DMS79 (cell line): ENCODE data around the gene SURF2.
"Not testable (repeated sequence)": the region's sequence is repeated elsewhere in the genome, so short reads cannot be mapped to it uniquely, and the experiment has no call there.

ENCODE experiments used
- DNase-seq: peaks from one replicate; lab custom pipeline; 2025; lab: John Stamatoyannopoulos, UW

Gene SURF2

DNA sequence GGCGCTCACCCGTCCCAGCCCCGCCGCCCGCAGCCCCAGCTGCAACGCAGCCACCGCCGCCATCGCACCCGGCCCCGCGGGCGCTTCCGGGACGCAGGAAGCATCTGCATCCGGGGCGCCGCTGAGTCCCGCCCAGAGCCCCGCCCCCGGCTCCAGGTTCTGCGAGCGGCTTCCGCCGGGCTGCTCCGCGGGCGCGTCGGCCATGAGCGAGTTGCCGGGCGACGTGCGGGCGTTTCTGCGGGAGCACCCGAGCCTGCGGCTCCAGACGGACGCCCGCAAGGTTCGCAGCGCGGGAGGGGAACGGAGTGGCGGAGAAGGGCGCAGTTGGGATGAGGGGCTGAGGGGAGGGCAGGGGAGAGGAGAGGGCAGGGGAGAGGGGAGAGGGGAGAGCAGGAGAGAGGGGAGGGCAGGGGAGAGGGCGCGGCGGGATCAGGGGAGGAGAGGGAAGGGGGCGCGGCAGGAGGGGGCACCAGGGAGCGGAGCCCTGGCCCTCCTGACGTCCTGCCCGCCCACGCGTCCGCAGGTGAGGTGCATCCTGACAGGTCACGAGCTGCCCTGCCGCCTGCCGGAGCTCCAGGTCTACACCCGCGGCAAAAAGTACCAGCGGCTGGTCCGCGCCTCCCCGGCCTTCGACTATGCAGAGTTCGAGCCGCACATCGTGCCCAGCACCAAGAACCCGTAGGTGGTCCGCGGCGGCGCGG, at the start of gene SURF2, which contains the start of gene SURF1:
Gene SURF2, plus strand, starts transcription at position 160 of the 701 bp plus-strand sequence. Its CDS starts 43 bp downstream, at position 203.
Gene SURF1, minus strand, starts transcription at position 97 of the 701 bp plus-strand sequence. Its CDS starts 34 bp downstream, at position 63.
- DNase-seq: peak; percentile 41

DNA sequence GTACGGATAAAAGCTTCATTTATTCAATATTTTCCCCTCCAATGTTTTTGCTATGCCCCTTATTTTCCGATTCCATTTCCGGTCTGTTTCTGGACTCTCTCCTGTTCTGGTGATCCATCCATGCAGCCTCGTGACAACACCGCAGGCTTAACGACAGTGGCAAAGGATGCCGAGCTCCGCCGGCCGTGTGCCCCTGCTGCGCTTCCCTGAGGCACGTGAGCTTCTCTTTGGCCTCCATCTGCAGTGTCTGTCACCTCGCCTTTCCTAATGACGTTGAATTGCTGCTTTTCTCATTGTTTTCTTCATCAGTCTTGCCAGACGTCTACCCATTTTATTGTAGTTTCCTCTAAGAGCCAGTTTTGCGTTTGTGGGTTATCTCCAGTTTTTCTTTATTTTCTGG, 49.0 kb upstream of the SURF2 start:
- DNase-seq: no peak

DNA sequence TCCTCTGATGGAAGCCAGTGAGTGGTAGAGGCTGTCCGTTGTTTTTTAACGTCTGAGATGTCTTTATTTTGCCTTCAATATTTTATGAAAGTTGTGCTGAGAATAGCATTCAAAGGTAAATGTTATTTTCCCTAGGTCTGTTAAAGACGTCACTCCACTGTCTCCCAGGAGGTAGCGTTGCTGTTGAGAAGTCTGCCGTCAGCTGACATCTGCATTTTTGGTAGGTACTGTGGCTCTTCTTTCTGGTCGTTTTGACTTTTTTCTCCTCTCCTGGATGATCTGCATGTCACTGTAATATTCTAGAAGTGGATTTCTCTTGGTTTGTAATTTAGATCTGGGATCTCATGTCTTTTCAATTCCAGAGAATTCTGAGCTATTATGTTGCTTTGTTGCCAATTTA, 46.7 kb upstream of the SURF2 start:
- DNase-seq: no peak

DNA sequence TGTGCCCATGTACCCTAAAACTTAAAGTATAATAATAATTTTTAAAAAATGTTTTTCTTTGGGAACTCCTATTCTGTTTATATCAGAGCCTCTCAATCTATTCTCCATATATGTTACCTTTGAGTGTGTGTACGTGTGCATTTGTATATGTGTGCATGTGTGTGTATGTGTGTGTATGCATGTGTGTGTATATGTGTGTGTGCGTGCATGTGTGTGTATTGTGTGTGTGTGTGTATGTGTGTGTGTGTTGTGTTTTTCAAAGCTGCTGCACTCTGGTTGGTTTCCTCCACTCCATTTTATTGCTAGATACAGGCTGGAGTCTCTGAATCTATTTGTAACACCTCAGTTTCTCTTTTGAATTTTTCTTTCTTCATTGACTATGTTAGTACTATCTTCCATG, 40.4 kb upstream of the SURF2 start:
- DNase-seq: no peak

DNA sequence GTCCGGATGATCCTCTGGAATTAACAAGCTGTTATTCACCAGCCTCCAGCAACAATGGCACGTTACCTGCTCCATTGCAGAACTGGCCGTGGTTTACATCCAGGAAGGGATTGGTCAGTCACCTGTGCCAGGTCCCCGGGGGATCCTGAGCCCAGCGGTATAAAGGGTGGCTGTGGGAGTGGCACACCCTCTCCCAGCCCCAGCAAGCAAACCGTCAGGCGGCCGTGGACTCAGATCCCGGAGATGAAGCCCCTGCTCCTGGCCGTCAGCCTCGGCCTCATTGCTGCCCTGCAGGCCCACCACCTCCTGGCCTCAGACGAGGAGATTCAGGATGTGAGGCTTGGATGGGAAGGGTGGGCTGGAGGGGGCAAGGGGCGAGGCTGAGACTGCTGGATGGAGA, 38.8 kb upstream of the SURF2 start:
- DNase-seq: not testable (repeated sequence)

DNA sequence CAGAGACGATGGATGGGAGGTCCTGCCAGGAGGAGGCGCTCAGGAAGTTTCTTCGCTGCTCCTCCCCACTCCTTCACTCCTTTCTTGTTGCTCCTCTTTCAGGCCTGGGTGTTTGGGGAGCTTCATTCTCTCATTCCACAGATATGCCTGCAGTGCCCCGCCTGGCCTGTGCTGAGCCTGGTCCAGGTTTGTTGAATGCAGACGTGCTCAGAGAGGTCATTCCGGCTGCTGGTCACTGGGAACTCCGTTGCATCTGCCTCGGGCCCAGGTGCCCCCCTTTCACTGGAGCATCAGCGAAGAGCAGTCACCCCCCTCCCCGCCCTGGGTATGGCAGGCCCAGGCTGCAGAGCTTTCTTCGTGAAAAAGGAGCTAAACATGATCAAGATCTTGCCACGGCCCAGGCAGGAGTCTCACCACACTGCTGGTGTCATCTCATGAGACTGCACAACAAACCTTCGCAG, 35.9 kb upstream of the SURF2 start:
- no peak for DNase-seq

DNA sequence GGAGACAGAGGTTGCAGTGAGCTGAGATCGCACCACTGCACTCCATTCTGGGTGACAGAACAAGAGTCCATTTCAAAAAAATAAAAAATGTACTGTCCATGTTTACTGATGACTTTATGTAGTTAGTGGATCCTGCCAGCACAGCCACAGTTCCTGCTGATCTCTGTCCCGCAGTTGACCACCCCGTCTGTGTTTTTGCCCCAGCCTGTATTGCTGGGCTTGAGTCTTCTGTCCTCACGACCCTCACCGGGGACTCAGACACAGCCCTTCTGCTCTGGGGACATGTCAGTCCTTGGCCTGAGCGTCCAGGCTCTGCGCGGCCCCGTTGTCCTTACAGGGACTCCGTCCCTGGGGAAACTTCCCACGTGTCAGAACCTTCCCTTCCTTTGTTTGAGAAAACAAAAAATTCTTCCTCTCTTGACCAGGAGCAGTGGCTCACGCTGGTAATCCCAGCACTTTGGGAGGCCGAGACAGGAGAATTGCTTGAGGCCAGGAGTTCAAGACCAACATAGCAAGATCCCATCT, 34.9 kb upstream of the SURF2 start:
- no peak for DNase-seq

DNA sequence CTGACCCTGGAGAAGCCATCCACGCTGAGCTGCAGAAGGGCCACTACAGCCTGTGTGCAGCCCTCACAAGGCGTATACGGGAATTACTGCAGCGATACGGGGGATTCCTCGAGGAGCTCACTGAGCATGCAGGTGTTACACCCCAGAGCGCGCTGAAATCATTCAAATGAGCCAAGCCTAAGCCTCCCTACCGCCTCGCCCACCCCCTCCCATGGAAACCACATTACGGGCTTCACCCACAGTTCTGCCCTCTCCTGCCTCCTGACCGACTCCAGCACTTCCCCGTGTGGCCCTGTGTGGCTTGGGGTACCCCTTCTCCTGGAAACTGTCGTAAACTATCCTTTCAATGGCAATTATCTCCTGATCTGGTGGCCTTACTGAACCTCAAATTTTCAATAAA, 33.6 kb upstream of the SURF2 start:
- no peak for DNase-seq

DNA sequence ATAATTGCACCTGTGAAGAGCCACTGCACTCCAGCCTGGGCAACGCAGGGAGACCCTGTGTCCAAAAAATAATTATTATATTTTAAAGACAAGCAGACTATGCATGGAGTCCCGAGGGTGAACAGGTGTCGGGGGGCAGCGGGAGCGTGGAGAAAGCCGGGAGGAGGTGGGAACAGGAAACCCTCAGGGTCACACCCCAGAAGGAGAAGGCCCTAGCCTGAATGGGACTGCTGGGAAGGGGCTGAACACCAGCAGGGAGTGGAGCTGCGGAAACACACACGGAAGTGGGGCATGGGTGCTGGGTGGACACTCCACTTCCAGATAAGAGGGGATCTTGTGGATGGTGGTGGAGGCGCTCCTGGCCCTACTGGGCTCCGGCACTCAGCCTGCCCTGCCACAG, 33.1 kb upstream of the SURF2 start:
- DNase-seq: no peak

DNA sequence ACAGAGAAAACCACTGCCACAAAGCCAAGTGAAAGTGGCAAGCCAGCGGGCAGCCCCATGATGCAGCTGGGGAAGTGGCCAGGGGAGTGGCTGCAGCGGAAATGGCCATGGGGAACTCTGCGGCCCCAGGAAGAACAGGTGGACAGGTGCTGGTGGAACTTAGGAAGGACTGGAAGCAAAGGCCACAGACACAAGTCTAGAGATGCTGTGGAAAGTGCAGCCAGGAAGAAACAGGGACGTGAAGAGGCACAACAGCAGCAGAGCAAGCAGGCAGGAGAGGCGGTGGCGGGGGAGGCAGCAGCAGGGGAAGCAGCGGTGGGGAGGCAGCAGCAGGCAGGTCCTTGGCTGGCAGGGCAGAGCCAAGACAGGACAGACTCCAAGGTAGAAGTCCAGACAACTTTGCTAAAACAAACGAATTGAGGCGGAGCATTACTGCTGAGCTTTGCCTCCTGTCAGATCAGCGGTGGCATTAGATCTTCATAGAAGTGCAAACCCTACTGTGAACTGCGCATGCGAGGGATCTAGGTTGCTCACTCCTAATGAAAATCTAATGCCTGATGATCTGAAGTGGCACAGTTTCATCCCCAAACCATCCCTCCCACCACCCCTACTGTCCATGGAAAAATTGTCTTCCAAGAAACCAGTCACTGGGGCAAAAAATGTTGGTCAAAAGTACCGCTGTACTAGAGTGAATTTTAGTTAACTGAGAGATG, 32.2 kb upstream of the SURF2 start:
- no peak for DNase-seq

DNA sequence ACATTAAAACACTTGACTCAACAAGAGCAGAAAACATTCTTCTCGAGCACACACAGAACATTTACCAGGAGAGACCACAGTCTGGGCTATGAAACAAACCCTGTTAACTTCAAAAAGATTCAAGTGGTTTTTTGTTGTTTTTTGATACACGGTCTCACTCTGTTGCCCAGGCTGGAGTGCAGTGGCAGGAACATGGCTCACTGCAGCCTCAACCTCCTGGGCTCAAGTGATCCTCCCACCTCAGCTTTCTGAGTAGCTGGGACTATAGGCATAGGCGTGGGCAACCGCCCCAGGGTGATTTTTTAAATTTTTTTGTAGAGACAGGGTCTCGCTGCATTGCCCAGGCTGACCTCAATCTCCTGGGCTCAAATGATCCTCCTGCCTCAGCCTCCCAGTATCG, 29.3 kb upstream of the SURF2 start:
- peak; percentile 87 for DNase-seq

DNA sequence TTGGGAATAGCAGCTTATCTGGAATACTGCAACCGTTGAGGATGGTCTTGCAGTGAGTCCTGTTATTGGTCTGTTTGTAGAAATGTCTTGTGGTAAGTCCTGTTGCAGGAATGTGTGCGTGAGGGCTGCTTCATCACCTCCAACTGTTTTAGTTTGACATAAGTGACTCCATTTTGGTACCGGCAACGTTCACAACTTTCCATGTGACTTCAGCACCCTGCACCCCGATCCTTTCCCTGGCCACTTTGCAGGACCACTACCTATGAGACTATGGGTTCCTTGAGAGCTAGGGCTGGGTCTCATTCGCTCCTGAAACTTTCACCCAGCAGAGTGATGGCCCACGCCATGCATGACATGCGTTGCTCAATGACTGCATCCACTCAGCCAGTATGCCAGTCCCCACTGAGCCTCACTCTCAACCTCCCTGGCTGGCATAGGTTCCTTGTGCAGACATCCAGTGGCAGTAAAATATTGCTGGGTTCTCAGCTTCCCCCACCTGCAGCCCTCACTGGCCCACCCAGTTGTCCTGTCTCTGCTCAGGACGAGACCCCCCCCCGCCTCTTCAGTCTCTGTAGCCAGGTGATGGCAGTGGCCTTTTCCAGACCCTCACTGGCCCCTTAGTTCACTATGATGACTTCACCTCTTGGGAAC, 28.4 kb upstream of the SURF2 start:
- no peak for DNase-seq

DNA sequence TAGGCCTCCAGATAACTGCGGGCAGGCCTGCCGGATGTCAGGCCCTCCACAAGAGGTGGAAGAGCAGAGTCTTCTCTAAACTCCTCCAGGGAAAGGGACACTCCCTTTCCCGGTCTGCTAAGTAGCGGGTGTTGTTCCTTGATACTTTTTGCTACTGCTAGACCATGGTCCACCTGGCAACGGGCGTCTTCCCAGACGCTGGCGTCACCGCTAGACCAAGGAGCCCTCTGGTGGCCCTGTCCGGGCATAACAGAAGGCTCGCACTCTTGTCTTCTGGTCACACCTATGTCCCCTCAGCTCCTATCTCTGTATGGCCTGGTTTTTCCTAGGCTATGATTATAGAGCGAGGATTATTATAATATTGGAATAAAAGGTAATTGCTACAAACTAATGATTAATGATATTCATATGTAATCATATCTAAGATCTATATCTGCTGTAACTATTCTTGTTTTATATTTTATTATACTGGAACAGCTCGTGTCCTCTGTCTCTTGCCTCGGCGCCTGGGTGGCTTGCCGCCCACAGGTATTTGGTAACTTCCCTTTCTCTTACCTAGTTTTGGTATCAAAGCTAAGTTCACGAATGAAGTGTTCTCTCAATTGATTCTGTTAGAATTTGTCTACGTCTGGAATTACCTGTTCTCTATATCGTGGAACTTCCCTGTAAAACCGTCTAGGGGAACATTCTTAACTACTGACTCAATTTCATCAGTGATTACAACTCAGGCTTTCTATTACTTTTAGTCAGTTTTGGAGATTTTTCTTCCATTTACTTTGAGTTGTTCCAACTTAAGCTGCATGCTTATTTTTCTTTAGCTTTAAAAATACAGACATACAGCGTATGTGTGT, 26.8 kb upstream of the SURF2 start:
- DNase-seq: not testable (repeated sequence)

DNA sequence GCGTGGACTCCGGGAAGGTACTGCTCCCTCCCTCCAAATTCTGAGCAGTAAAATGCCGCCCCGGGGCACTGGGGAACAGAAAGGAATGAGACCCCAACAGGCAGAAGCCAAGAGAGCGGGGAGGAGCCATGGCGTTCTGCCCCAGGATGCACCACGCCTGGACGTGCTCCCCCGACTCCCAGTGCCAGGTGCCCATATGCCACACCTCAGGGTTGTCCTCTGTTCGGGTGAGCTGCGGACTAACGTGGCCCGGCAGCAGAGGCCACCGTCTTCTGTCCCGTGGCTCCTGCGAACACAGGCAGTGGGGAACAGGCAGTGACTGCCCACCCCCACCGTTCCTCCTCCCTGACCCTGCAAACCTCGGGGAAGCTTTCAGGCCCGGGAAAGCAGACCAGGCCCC, 25.1 kb upstream of the SURF2 start:
- no peak for DNase-seq

DNA sequence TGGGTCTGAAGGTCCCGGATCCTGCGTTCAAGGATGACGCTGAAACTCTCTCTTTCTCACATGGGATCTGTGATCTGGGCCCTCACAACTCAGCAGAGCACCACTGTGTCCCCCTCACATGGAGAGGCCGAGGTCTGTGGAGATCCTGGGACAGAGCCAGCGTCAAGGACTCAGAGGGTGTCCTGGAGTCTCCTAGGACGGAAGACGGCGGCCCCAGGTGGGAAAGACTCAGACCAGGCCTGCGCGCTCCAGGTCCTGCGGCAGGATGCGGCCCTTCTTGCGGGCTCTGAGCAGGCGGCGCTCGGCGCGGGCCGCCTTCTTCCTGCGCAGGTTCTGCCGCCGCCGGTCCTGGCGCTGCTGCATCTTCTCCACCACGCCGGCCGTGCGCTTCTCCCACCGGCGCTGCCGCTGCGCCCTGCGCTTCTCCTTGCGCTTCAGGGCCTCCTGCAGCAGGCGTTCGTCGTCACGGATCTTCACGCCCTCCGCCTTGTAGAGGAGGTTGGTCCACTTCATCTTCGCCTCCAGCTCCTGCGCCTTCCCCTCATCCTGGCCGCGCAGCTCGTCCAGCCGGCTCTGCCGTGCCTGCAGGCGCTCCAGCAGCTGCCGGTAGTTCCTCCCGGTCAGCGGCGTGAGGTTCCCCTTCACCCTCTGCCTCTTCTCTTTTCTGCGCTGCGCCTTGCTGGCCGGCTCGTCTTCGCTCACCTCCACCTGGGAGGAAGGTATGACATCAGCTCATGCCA, 24.5 kb upstream of the SURF2 start:
- DNase-seq: no peak

DNA sequence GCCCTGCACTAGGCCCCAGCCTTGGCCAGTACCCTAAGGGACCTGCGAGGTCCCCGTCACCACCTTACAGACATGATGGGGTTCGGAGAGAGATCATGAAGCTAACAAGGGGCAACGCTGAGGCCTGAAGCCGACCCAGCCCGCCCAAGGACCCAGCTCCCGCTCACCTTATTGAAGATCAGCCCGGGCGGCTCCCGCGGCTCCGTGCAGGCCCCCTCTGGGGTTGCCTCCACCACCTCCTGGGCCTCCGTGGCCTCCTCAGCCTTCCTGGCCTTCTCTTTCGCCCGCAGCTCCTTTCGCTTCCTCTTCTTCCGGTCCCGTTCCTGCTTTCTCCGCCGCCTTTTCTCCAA, 24.0 kb upstream of the SURF2 start:
- no peak for DNase-seq

DNA sequence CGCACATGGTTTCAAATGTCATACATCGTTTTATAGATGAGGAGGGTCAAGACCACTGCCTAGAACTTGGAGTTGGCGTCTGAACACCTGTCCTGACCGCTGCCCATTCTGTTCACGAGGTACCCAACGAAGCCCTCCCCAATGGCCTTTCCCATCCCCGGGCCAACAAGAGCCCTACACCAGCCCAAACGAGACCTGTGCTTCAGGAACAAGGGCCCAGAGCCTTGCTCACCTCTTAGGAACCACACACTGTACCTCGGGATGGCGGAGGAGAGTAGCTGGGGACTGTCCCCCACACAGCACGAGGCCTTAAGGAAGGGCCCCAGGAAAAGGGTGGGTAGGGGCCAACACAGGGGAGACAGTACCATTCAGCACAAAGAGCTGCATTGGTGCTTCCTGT, 23.3 kb upstream of the SURF2 start:
- no peak for DNase-seq

DNA sequence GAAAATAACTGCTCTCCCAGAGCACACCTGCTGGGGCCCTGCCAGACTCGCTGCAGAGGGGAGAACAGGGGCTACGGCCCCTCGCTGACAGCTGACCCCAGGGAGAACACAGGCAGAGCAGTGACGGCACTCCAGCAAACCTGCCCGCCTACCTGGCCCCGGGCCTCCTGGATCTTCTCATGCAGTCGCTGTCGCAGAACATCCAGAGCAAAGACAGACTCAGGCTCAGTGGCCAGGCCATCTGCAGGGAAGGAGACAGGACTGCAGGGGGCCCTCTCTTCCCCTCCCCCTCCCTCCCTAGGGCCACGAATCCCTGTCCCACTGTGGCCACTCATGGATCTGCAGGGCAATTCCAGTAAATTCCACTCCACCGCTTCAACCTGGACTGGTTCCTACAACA, 22.8 kb upstream of the SURF2 start:
- DNase-seq: no peak

DNA sequence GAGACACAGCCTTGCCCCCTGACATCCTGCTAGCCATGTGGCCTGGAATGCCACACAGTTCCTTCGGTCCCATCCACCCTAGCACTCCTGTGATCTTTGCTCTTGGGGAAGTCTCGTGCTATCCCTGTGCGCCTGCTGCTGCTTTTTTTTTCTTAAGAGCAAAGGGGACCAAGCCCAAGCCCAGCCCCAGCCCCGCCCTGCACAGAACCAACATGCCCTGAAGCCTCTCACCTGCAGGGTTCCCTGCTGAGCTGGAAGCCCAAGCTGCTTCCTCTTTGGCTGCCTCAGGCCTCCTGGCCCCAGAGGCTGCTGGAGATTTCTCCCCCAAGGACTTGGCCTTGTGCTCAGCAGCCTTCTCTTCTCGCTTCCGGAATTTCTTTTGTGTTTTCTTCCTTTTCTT, 22.2 kb upstream of the SURF2 start:
- no peak for DNase-seq

DNA sequence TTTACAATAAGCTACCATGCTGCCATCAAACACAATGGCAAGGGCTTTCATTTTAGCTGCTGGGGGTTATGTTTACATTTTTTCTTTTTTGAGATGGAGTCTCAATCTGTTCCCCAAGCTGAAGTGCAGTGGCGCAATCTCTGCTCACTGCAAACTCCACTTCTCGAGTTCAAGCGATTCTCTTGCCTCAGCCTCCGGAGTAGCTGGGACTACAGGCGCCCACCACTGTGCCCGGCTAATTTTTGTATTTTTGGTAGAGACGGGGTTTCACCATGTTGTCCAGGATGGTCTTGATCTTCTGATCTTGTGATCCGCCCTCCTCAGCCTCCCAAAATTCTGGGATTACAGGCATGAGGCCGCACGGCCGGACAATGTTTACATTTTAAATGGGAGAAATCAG, 21.5 kb upstream of the SURF2 start:
- DNase-seq: not testable (repeated sequence)
